PC-9 (cell line): Measurements from ENCODE around the gene ALPP.
"Not testable (repeated sequence)": the region's sequence is repeated elsewhere in the genome, so short reads cannot be mapped to it uniquely, and the experiment has no call there.

Experiments used
- EZH2 ChIP-seq: fragments of 200-600 bp; sonication (generic); IDR thresholded peaks from 2 replicates; pipeline ENCODE4 v1.8.0; 2017; ENCODE audit warnings: antibody characterized with exemption, low read depth
- TF ChIP-seq, protein P1 (sequence below): fragments of 200-600 bp; sonication (generic); conservative IDR thresholded peaks from 2 replicates; pipeline ENCODE4 v1.6.1; 2017; ENCODE audit warnings: mixed run types, antibody characterized with exemption, mild to moderate bottlenecking, moderate library complexity

DNA sequence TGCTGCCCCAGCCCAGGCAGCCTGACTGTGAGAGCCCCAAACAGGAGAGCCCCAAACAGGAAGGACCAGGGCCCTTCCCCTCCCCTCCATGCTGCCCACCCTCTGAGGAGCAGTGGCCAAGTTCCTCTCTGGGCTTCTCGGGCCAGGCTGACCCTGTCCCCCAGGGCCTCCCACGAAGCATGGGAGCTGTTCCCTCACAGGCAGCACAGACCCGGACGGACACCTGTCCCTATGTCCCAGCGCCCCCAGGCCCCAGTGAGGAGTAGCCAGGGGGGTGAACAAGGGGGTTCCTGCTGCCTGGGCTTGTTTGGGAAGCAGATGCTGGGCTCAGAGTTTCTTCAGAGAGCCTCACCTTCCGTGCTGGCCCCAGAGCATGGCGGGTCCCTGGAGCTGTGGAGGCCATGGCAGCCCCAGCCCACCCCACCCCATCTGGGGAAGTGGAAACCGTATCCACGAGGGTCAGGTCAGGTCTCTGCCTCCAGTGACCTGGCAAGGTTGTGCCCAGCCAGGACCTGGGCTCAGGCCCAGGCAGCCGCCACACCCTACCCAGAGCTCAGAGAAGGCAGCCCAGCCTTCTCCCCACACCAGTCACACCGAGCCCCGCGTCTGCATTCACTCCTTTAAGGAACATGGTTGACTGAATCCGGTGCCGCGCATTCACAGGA lies 40.3 kb upstream of the ALPP start:
- TF ChIP-seq, protein P1, sequence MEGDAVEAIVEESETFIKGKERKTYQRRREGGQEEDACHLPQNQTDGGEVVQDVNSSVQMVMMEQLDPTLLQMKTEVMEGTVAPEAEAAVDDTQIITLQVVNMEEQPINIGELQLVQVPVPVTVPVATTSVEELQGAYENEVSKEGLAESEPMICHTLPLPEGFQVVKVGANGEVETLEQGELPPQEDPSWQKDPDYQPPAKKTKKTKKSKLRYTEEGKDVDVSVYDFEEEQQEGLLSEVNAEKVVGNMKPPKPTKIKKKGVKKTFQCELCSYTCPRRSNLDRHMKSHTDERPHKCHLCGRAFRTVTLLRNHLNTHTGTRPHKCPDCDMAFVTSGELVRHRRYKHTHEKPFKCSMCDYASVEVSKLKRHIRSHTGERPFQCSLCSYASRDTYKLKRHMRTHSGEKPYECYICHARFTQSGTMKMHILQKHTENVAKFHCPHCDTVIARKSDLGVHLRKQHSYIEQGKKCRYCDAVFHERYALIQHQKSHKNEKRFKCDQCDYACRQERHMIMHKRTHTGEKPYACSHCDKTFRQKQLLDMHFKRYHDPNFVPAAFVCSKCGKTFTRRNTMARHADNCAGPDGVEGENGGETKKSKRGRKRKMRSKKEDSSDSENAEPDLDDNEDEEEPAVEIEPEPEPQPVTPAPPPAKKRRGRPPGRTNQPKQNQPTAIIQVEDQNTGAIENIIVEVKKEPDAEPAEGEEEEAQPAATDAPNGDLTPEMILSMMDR, result not testable (repeated sequence)
- TF ChIP-seq EZH2, result not testable (repeated sequence)
